Natural killer cell (primary cell): Measurements from ENCODE around the gene PCDHGA4. TPM values are rescaled to one million over a fixed set of nuclear protein-coding genes. Genes with fewer than 3 reads are reported as not detected.

Source experiments
- ATAC-seq, 3 donors: fragments of 150-1000 bp in 2 of 3; fragments of 200-7000 bp in 1 of 3; cut with Tn5 transposase; 1 replicate in 1 of 3; 2 replicates in 2 of 3; pipeline ENCODE4 v1.10.0; 2021; ENCODE audit warnings: mild to moderate bottlenecking in 2 of 3, moderate library complexity in 2 of 3
- DNase-seq, 2 donors: peaks; one replicate each; pipeline versions ENCODE4 v3.0.0 to v3.0.0-alpha.2; 2013 to 2021; ENCODE audit warnings: mixed read lengths in 1 of 2
- H3K27ac ChIP-seq: one replicate; pipeline ENCODE4 v1.5.1; 2013; ENCODE audit warnings: mild to moderate bottlenecking, low read length
- H3K27me3 ChIP-seq: one replicate; pipeline ENCODE4 v1.6.1; 2013; ENCODE audit warnings: low read length; ENCODE audit not compliant: control insufficient read depth, insufficient read depth
- H3K36me3 ChIP-seq: one replicate; pipeline ENCODE4 v1.6.1; 2013; ENCODE audit warnings: low read length; ENCODE audit not compliant: control insufficient read depth, insufficient read depth
- H3K4me1 ChIP-seq: one replicate; pipeline ENCODE4 v1.6.1; 2013; ENCODE audit warnings: low read length; ENCODE audit not compliant: control insufficient read depth, insufficient read depth
- H3K4me3 ChIP-seq: one replicate; pipeline ENCODE4 v1.5.1; 2013; ENCODE audit warnings: low read length
- H3K9me3 ChIP-seq: one replicate; pipeline ENCODE4 v1.6.1; 2013; ENCODE audit warnings: low read length; ENCODE audit not compliant: control insufficient read depth, insufficient read depth
- H3K27ac Mint-ChIP-seq, 2 donors: one replicate each; pipeline ENCODE4 v1.8.0; 2022; ENCODE audit warnings: mild to moderate bottlenecking in 2 of 2, mixed read lengths in 2 of 2, moderate library complexity in 1 of 2
- H3K27me3 Mint-ChIP-seq, 2 donors: one replicate each; pipeline ENCODE4 v1.8.0; 2022; ENCODE audit warnings: low read depth in 2 of 2, mixed read lengths in 2 of 2
- H3K36me3 Mint-ChIP-seq: one replicate; pipeline ENCODE4 v1.8.0; 2022; ENCODE audit warnings: mixed read lengths
- H3K4me1 Mint-ChIP-seq, 2 donors: one replicate each; pipeline ENCODE4 v1.8.0; 2022; ENCODE audit warnings: mixed read lengths in 2 of 2
- H3K4me3 Mint-ChIP-seq: one replicate; pipeline ENCODE4 v1.8.0; 2022; ENCODE audit warnings: mild to moderate bottlenecking, moderate library complexity, mixed read lengths
- H3K9me3 Mint-ChIP-seq, 2 donors: one replicate each; pipeline ENCODE4 v1.8.0; 2022; ENCODE audit warnings: mixed read lengths in 2 of 2
- WGBS: methylation state at CpG from one replicate; pipeline ENCODE4 v1.1.7; 2013; ENCODE audit warnings: missing lambda C conversion rate; ENCODE audit not compliant: insufficient coverage; 5-methylcytosine and 5-hydroxymethylcytosine counted together
- intact Hi-C: fragments of 100-400 bp; cut with micrococcal nuclease; formaldehyde crosslinking; loops from one replicate; pipeline ENCODE4 v1.14.2; 2022
- total RNA-seq, 4 donors: library from RNA; stranded (reverse); fragments of 120-200 nt in 1 of 4; gene quantifications; one replicate each; pipeline versions ENCODE4 v1.2.3 to v1.2.4, GENCODE V29; 2013 to 2022
- TF ChIP-seq, protein P1 (sequence below): fragments of 200-600 bp; IDR thresholded peaks from one replicate; pipeline ENCODE4 v1.8.0; 2022; ENCODE audit warnings: antibody characterized with exemption

Gene PCDHGA4
- total RNA-seq, 3 donors from 2014 or later (not counting 1 experiment from before 2014, with no cell fraction given), result 0.24 to 0.30 TPM; not detected in 1

DNA sequence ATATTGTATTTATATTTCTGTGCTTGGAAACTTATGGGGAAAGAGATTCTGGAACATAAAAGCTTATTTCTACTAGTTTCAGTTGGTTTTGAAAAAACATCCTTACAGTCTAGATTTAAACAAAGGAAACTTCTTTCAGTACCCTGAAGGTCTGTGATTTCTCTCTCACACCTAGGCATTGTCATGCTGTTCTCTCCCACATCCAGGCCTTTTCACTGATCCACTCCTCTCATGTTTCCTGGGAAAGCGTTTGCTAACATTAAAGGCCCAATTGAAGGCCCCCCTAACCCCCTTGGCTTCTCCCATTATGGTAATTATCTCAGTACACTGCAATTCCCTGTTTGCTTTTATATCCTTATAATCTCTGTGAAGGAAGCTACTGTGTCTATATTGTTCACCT lies 12.0 kb upstream of the PCDHGA4 start:
- peaks cover 46% of the 10 kb centered on the region for H3K27me3 ChIP-seq
- 44% methylated on average over 1 of the region's 1 CpG for WGBS
- no peak overlapping the region for H3K27ac Mint-ChIP-seq
- no peak overlapping the region for H3K4me3 ChIP-seq
- H3K9me3 ChIP-seq, result peaks cover 36% of the 10 kb centered on the region
- TF ChIP-seq, protein P1, sequence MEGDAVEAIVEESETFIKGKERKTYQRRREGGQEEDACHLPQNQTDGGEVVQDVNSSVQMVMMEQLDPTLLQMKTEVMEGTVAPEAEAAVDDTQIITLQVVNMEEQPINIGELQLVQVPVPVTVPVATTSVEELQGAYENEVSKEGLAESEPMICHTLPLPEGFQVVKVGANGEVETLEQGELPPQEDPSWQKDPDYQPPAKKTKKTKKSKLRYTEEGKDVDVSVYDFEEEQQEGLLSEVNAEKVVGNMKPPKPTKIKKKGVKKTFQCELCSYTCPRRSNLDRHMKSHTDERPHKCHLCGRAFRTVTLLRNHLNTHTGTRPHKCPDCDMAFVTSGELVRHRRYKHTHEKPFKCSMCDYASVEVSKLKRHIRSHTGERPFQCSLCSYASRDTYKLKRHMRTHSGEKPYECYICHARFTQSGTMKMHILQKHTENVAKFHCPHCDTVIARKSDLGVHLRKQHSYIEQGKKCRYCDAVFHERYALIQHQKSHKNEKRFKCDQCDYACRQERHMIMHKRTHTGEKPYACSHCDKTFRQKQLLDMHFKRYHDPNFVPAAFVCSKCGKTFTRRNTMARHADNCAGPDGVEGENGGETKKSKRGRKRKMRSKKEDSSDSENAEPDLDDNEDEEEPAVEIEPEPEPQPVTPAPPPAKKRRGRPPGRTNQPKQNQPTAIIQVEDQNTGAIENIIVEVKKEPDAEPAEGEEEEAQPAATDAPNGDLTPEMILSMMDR, result no peak
- no peaks in the 10 kb centered on the region for H3K4me1 Mint-ChIP-seq
- no peaks in the 10 kb centered on the region for H3K36me3 ChIP-seq
- no peak overlapping the region for H3K27ac ChIP-seq
- ATAC-seq (no peak), DNase-seq (no peak)
- intact Hi-C loops, result no loop called here
- no peak overlapping the region for H3K4me3 Mint-ChIP-seq
- peaks cover 37% of the 10 kb centered on the region for H3K36me3 Mint-ChIP-seq
- H3K4me1 ChIP-seq, result no peaks in the 10 kb centered on the region
- peaks cover 8 to 10% of the 10 kb centered on the region in 2 donors for H3K9me3 Mint-ChIP-seq
- peaks cover 54 to 85% of the 10 kb centered on the region in 2 donors for H3K27me3 Mint-ChIP-seq

DNA sequence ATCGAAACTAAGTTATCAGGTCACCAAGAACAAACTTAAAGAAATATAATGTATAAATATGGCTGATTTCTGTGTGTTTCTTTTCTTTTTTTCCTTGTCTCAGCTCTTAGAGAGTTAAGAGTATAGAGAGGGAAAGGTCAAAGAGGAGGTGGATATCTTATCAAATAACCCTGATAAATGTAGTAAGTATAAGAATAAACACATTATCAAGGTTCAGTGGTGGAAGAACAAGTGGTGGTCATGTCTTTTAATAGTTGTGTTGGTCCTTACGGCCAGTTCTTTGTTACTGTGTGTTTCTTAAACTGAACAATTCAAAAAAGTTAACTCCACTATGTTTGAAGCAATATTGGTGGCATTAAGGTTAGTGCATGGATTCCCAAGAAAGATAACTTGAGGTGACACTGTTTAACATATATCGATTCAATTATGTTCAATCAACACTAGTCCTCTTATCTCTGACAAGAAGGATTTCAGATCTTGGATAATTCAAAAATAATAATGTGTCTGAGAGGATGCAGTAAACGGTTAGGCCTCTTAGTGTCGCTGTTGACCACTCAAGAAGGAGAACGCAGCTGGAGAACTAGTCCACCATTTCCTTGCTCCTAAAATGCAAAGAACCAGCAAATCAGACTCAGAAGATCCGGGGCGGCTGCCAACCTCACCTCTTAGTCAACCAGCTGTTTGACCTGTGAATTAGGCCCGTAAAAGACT lies 11.4 kb upstream of the PCDHGA4 start, which contains the start of gene PCDHGA3:
Gene PCDHGA3, plus strand, starts transcription at position 588 of the 711 bp plus-strand sequence. CDS start 205 bp downstream, outside the sequence.
- H3K9me3 Mint-ChIP-seq, result peaks cover 8% of the 10 kb centered on the region in 2 donors
- intact Hi-C loops, result no loop called here
- H3K9me3 ChIP-seq, result peaks cover 36% of the 10 kb centered on the region
- no peak within 1 kb of the TSS for H3K27ac ChIP-seq
- no peaks in the 10 kb centered on the region for H3K4me1 ChIP-seq
- no peak within 1 kb of the TSS for H3K4me3 ChIP-seq
- peak in 1 of 2 donors; percentile 36 for DNase-seq
- 14% methylated on average over 6 of the region's 9 CpGs for WGBS
- peak in 1 of 3 donors; percentile 55 for ATAC-seq
- no peaks in the 10 kb centered on the region for H3K4me1 Mint-ChIP-seq
- H3K27me3 ChIP-seq, result peaks cover 44% of the 10 kb centered on the region
- H3K27me3 Mint-ChIP-seq, result peaks cover 48 to 85% of the 10 kb centered on the region in 2 donors
- H3K4me3 Mint-ChIP-seq, result peak within 1 kb of the TSS; percentile 45
- H3K36me3 ChIP-seq, result no peaks in the 10 kb centered on the region
- H3K27ac Mint-ChIP-seq, result no peak within 1 kb of the TSS
- TF ChIP-seq, protein P1, result no peak
- H3K36me3 Mint-ChIP-seq, result peaks cover 33% of the 10 kb centered on the region

DNA sequence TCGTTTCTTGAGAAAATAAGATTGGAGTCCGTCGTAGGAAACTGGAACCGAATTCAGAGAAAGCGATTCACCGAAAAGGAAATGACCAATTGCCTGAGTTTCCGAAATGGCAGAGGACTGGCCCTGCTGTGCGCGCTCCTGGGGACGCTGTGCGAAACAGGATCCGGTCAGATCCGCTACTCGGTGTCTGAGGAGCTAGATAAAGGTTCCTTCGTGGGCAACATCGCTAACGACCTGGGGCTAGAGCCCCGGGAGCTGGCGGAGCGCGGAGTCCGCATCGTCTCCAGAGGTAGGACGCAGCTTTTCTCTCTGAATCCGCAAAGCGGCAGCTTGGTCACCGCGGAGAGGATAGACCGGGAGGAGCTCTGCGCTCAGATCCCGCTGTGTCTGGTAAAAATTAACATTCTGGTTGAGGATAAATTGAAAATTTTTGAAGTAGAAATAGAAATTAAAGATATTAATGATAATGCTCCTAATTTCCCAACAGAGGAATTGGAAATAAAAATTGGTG lies 10.8 kb upstream of the PCDHGA4 start:
- Histone ChIP-seq H3K36me3 (no peaks in the 10 kb centered on the region), H3K4me3 (no peak overlapping the region), H3K27ac (no peak overlapping the region), H3K27me3 (peaks cover 43% of the 10 kb centered on the region), H3K9me3 (peaks cover 31% of the 10 kb centered on the region), H3K4me1 (no peaks in the 10 kb centered on the region)
- DNase-seq, result no peak
- TF ChIP-seq, protein P1, result no peak
- H3K27me3 Mint-ChIP-seq, result peaks cover 47 to 85% of the 10 kb centered on the region in 2 donors
- H3K36me3 Mint-ChIP-seq, result peaks cover 28% of the 10 kb centered on the region
- H3K4me3 Mint-ChIP-seq, result peak overlapping the region; percentile 45
- intact Hi-C loops, result no loop called here
- no peak overlapping the region for H3K27ac Mint-ChIP-seq
- H3K9me3 Mint-ChIP-seq, result peaks cover 6 to 8% of the 10 kb centered on the region in 2 donors
- no peaks in the 10 kb centered on the region for H3K4me1 Mint-ChIP-seq
- no peak for ATAC-seq
- WGBS, result 38% methylated on average over 31 of the region's 31 CpGs
